Measurements from ENCODE around the gene MBP. TPM values are rescaled to one million over a fixed set of nuclear protein-coding genes. Genes with fewer than 3 reads are reported as not detected.

The MBP gene
- total RNA-seq, 2 donors from 2014 or later = 15.4 to 15.8 TPM

DNA sequence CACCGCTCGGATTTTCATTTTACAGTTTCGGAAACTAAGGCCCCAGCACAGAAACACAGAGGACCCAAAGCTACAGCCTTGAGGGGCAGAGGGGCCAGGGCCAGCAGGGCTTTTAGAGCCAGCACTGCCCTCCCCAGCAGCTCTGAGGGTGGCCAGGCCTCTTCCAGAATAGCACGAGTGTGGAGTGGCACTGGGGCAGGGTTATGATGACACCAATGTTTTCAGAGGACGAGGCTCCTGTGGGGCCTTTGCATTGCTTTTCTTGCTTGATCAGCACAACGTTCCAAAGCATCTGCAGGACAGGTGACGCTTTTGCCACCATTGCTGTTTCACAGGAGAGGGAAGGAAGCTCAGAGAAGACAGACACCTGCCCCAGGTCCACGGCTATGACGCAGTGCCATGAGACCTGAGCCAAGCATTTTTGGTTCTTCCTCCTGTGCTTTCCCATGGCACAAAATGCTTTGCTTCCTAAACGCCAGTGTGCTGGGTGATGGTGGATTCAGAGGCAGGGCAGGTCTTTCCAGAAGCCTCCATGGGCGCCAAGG, 126.9 kb downstream of the MBP start:
- peaks cover 0 to 10% of the 10 kb centered on the region in 2 donors for H3K4me1 ChIP-seq
- TF ChIP-seq, protein P1, sequence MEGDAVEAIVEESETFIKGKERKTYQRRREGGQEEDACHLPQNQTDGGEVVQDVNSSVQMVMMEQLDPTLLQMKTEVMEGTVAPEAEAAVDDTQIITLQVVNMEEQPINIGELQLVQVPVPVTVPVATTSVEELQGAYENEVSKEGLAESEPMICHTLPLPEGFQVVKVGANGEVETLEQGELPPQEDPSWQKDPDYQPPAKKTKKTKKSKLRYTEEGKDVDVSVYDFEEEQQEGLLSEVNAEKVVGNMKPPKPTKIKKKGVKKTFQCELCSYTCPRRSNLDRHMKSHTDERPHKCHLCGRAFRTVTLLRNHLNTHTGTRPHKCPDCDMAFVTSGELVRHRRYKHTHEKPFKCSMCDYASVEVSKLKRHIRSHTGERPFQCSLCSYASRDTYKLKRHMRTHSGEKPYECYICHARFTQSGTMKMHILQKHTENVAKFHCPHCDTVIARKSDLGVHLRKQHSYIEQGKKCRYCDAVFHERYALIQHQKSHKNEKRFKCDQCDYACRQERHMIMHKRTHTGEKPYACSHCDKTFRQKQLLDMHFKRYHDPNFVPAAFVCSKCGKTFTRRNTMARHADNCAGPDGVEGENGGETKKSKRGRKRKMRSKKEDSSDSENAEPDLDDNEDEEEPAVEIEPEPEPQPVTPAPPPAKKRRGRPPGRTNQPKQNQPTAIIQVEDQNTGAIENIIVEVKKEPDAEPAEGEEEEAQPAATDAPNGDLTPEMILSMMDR (IDR thresholded peaks at IDR 0.05) = no peak
- H3K4me3 ChIP-seq = no peak overlapping the region
- H3K27ac ChIP-seq = no peak overlapping the region
- H3K36me3 ChIP-seq = no peaks in the 10 kb centered on the region
- DNase-seq (ENCODE audit: low spot score) = no peak
- H3K27me3 ChIP-seq = no peaks in the 10 kb centered on the region
- H3K9me3 ChIP-seq = no peaks in the 10 kb centered on the region

DNA sequence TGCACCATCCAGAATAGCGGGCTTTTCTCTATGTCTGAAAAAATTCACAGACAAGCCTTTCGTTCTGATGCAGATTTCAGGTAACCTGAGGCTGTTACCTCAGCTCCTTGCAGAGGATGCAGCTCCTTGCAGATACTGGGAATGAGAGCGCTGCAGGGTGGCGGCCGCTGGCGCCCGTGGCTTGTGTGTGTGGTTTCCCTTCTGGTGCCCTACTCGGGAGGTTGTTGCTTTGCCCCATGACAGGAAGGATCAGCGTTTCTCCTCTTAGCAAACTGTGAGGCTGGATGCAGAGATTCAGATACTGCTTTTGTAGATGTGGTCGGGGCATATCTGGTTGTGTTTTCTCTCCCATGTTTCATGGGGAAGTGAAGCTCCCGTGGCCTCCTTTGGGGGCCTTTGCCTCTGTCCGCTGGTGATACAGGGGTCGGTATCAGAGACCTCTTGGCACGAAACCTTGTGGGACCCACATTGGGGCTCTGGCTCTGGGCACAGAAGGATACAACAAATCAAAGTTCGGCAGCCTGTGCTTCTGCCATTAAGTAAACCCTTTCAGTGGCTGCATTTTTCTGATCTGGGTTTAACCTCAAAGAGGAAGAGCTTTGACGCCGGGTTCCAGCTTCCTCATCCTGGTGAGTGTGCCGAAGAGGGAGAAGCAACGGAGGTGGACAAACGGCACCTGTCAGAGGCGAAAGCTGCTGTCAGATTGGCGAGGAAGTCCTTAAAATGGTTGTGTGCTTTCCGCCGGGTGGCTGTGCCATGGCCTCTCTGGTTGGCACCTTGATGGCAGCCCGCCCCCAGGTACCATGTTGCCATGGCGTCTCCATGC, 127.8 kb downstream of the MBP start:
- H3K27ac ChIP-seq = no peak overlapping the region
- peaks cover 0 to 13% of the 10 kb centered on the region in 2 donors for H3K4me1 ChIP-seq
- DNase-seq (ENCODE audit: low spot score) = no peak
- H3K4me3 ChIP-seq = no peak overlapping the region
- no peaks in the 10 kb centered on the region for H3K27me3 ChIP-seq
- no peaks in the 10 kb centered on the region for H3K36me3 ChIP-seq
- H3K9me3 ChIP-seq = no peaks in the 10 kb centered on the region
- TF ChIP-seq, protein P1 (IDR thresholded peaks at IDR 0.05) = no peak

DNA sequence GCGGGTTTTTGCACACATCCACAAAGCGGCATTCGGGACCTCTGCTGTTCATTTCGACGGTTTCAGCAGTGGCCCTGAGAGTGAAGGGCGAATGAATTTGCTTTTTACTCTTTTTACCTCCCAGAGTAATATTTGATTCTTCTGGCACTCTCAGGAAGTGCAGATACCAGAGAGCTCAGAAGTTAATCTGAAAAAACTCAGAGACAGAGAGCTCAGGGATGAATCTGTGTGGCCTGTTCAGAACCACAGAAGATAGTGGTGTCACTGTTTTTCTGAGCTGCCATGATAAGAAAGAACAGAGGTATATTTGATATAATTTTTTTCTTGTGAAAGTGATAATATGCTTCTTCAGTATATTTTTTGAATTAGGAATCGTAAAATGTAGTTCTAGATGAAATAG, 129.3 kb downstream of the MBP start:
- Histone ChIP-seq H3K27ac (no peak overlapping the region), H3K36me3 (no peaks in the 10 kb centered on the region), H3K4me1 (peaks cover 0 to 13% of the 10 kb centered on the region in 2 donors), H3K4me3 (no peak overlapping the region), H3K27me3 (no peaks in the 10 kb centered on the region), H3K9me3 (no peaks in the 10 kb centered on the region)
- TF ChIP-seq, protein P1 (IDR thresholded peaks at IDR 0.05) = no peak
- no peak for DNase-seq (ENCODE audit: low spot score)

DNA sequence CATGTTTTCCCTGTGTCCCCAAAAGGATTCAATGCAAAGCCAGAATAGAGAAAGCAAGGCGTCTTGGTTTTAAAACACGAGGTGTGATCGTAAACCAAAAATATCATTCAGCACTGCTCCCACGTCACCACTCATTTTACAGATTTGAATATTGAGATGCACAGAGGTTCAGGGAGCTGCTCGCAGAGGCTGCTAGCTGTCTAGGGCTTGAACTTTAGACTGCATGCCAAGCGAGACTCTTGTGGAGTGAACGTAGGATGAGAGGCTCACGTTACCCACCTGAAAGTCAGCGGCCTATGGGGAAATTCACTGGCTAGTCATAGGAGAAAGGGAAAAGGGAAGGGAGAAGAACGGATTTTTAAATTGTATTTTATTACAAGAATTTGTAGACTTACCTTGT, 130.1 kb downstream of the MBP start:
- Histone ChIP-seq H3K27me3 (no peaks in the 10 kb centered on the region), H3K9me3 (no peaks in the 10 kb centered on the region), H3K27ac (no peak overlapping the region), H3K36me3 (no peaks in the 10 kb centered on the region), H3K4me3 (no peak overlapping the region), H3K4me1 (peaks cover 0 to 12% of the 10 kb centered on the region in 2 donors)
- TF ChIP-seq, protein P1 (IDR thresholded peaks at IDR 0.05) = no peak
- DNase-seq (ENCODE audit: low spot score) = no peak

DNA sequence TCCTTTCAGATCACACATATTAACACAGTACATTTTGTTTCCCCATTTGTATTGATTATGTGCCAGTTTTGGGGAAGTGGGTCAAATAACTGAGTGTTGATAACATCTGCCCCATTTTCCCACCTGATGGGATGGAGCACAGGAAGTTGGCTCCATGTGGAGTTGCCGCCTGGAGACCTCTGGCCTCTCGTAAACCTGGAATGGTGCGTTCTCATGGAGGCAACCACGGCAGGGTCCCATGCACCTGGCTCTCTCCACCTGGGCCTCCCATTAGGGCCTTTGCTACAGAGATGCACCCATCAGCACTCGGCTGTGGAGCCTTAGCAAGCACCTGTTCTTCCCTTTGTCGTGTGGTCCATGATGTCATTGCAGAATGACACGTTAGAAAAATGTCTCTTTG, 130.6 kb downstream of the MBP start:
- no peak for DNase-seq (ENCODE audit: low spot score)
- Histone ChIP-seq H3K4me3 (no peak overlapping the region), H3K4me1 (peaks cover 0 to 7% of the 10 kb centered on the region in 2 donors), H3K9me3 (no peaks in the 10 kb centered on the region), H3K27me3 (no peaks in the 10 kb centered on the region), H3K36me3 (no peaks in the 10 kb centered on the region), H3K27ac (no peak overlapping the region)
- TF ChIP-seq, protein P1 (IDR thresholded peaks at IDR 0.05) = no peak

Measured in right atrium auricular region (tissue), 2 donors.